ENCODE measurements around the gene PC.

Gene PC

DNA sequence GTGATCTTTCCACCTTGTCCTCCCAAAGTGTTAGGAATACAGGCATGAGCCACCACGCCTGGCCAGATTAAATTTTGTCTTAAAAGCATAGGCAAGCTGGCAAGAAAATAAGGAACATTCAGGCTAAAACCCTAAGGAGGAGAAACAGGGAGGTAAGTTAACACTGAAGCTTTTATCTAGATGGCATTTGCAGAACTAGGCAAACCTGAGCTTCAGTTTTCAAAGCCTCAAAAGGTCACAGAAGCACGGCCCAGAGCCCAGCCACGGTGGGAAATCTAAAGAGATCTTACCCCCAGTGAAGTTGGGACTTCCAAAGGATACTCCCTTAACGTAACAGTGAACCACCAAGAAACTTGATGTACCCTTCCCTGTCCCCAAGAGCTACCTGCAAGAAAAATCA, 28.4 kb downstream of the PC start:
- H3F3A ChIP-seq (ENCODE audit: insufficient read depth, low read length): no peaks in the 10 kb centered on the region
- H3K4me1 ChIP-seq (ENCODE audit: low read length): no peaks in the 10 kb centered on the region
- peaks cover 24% of the 10 kb centered on the region for H3K27me3 ChIP-seq (replicated peaks; ENCODE audit: insufficient read depth, low read length)
- H3K9me2 ChIP-seq (replicated peaks; ENCODE audit: insufficient read depth, low read length): no peaks in the 10 kb centered on the region
- H3K9me3 ChIP-seq (replicated peaks; ENCODE audit: insufficient read depth, low read length): no peaks in the 10 kb centered on the region
- no peak overlapping the region for H3K9ac ChIP-seq (ENCODE audit: low read length)
- TF ChIP-seq CTCF (IDR thresholded peaks at IDR 0.05; ENCODE audit: low read length) (no peak), EZH2 (optimal IDR thresholded peaks at IDR 0.05; ENCODE audit: low read depth, low read length) (no peak), EZH2phosphoT487 (IDR thresholded peaks at IDR 0.05; ENCODE audit: low read length) (no peak)
- no peak overlapping the region for H3K4me3 ChIP-seq (ENCODE audit: low read length)
- H3K4me2 ChIP-seq (ENCODE audit: low read depth, low read length): no peak overlapping the region
- no peaks in the 10 kb centered on the region for H3K36me3 ChIP-seq (replicated peaks; ENCODE audit: insufficient read depth, low read length)
- no peak overlapping the region for H3K27ac ChIP-seq (ENCODE audit: low read length)
- no peaks in the 10 kb centered on the region for H3K79me2 ChIP-seq (ENCODE audit: low read length)
- no peak for DNase-seq
- H2AFZ ChIP-seq (ENCODE audit: low read length): no peak overlapping the region
- no peaks in the 10 kb centered on the region for H4K20me1 ChIP-seq (ENCODE audit: insufficient read depth, low read length)

DNA sequence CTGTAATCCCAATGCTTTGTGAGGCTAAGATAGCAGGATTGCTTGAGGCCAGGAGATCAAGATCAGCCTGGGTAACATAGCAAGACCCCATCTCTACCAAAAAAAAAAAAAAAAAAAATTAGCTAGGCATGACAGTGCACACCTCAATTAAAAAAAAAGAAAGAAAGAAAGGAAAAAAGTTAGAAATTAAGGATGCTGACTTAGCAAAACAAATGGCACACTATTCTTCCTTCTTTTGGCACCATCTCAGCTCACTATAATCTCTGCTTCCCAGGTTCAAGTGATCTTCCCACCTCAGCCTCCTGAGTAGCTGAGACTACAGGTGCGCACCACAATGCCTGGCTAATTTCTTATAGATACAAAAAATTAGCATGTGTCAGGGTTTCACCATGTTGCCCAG, 33.9 kb downstream of the PC start:
- Histone ChIP-seq H3K9me3 (replicated peaks; ENCODE audit: insufficient read depth, low read length) (no peaks in the 10 kb centered on the region), H3K36me3 (replicated peaks; ENCODE audit: insufficient read depth, low read length) (no peaks in the 10 kb centered on the region), H3K27me3 (replicated peaks; ENCODE audit: insufficient read depth, low read length) (no peaks in the 10 kb centered on the region; the same call in 1 of the 2 replicates), H3K79me2 (ENCODE audit: low read length) (no peaks in the 10 kb centered on the region), H3K4me3 (ENCODE audit: low read length) (no peak overlapping the region), H3F3A (ENCODE audit: insufficient read depth, low read length) (no peaks in the 10 kb centered on the region), H3K4me1 (ENCODE audit: low read length) (0 out of 2 replicates have a peak, but pooled peaks cover 8% of the 10 kb centered on the region), H4K20me1 (ENCODE audit: insufficient read depth, low read length) (no peaks in the 10 kb centered on the region), H3K9me2 (replicated peaks; ENCODE audit: insufficient read depth, low read length) (no peaks in the 10 kb centered on the region), H3K4me2 (ENCODE audit: low read depth, low read length) (no peak overlapping the region), H2AFZ (ENCODE audit: low read length) (no peak overlapping the region), H3K9ac (ENCODE audit: low read length) (no peak overlapping the region), H3K27ac (ENCODE audit: low read length) (no peak overlapping the region)
- no peak for DNase-seq
- TF ChIP-seq EZH2 (optimal IDR thresholded peaks at IDR 0.05; ENCODE audit: low read depth, low read length) (no peak), CTCF (IDR thresholded peaks at IDR 0.05; ENCODE audit: low read length) (no peak), EZH2phosphoT487 (IDR thresholded peaks at IDR 0.05; ENCODE audit: low read length) (no peak)

DNA sequence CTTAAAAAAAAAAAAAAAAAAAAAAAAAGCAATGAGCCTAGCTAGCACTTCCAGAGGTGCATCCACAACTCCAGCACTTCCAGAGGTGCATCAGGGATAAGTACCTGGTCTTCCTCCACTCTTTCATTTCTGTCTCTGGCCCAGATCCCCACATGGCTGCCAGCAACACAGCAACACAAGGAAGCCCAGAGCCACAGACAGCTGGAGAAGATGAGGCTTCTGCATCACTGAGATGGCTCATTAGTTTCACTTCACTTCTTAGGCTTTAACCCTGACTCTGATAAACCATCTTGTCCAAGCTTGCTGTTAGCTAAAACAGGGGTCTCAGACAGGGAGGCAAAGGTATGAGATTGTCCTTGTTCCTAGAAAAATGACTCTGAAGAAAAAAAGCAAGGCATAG, 35.6 kb downstream of the PC start:
- H3K27ac ChIP-seq (ENCODE audit: low read length): no peak overlapping the region
- H3K9ac ChIP-seq (ENCODE audit: low read length): no peak overlapping the region
- H3K4me3 ChIP-seq (ENCODE audit: low read length): no peak overlapping the region
- no peaks in the 10 kb centered on the region for H3K79me2 ChIP-seq (ENCODE audit: low read length)
- TF ChIP-seq EZH2phosphoT487 (IDR thresholded peaks at IDR 0.05; ENCODE audit: low read length): no peak
- no peak for TF ChIP-seq EZH2 (optimal IDR thresholded peaks at IDR 0.05; ENCODE audit: low read depth, low read length)
- TF ChIP-seq CTCF (IDR thresholded peaks at IDR 0.05; ENCODE audit: low read length): no peak
- no peak overlapping the region for H3K4me2 ChIP-seq (ENCODE audit: low read depth, low read length)
- no peaks in the 10 kb centered on the region for H3K36me3 ChIP-seq (replicated peaks; ENCODE audit: insufficient read depth, low read length)
- H4K20me1 ChIP-seq (ENCODE audit: insufficient read depth, low read length): no peaks in the 10 kb centered on the region
- no peaks in the 10 kb centered on the region for H3K9me3 ChIP-seq (replicated peaks; ENCODE audit: insufficient read depth, low read length)
- no peaks in the 10 kb centered on the region for H3K9me2 ChIP-seq (replicated peaks; ENCODE audit: insufficient read depth, low read length)
- DNase-seq: no peak
- H3F3A ChIP-seq (ENCODE audit: insufficient read depth, low read length): no peaks in the 10 kb centered on the region
- no peaks in the 10 kb centered on the region; the same call in 1 of the 2 replicates for H3K27me3 ChIP-seq (replicated peaks; ENCODE audit: insufficient read depth, low read length)
- no peak overlapping the region for H2AFZ ChIP-seq (ENCODE audit: low read length)
- 0 out of 2 replicates have a peak, but pooled peaks cover 8% of the 10 kb centered on the region for H3K4me1 ChIP-seq (ENCODE audit: low read length)

All from MM.1S (cell line).